Neural cell (in vitro differentiated cells): ENCODE data around the gene CLDND1.

Source experiments
- CTCF ChIP-seq: fragments of 450-650 bp; IDR thresholded peaks from 2 replicates; pipeline ENCODE4 v1.5.1; 2014; ENCODE audit warnings: antibody characterized with exemption, mild to moderate bottlenecking, moderate library complexity; ENCODE audit not compliant: poor library complexity, severe bottlenecking
- EP300 ChIP-seq: fragments of 450-650 bp; conservative IDR thresholded peaks from 2 replicates; pipeline ENCODE4 v1.6.1; 2014; ENCODE audit warnings: antibody characterized with exemption, mild to moderate bottlenecking, moderate library complexity; ENCODE audit not compliant: poor library complexity, severe bottlenecking
- EZH2 ChIP-seq: fragments of 200-600, 300-800 bp; shearing (Covaris generic), sonication (generic); IDR thresholded peaks from 2 replicates; pipeline ENCODE4 v1.6.1; 2014; ENCODE audit warnings: antibody characterized with exemption, low read length, borderline replicate concordance, mild to moderate bottlenecking; ENCODE audit not compliant: insufficient read depth, poor library complexity, severe bottlenecking
- POLR2AphosphoS5 ChIP-seq: IDR thresholded peaks from 2 replicates; pipeline ENCODE4 v1.6.1; 2012
- RAD21 ChIP-seq: fragments of 450-650 bp; conservative IDR thresholded peaks from 2 replicates; pipeline ENCODE4 v1.6.1; 2014; ENCODE audit warnings: antibody characterized with exemption, mild to moderate bottlenecking, moderate library complexity
- REST ChIP-seq: IDR thresholded peaks from 2 replicates; pipeline ENCODE4 v1.6.1; 2012; ENCODE audit warnings: borderline replicate concordance
- SMC3 ChIP-seq: fragments of 450-650 bp; conservative IDR thresholded peaks from 2 replicates; pipeline ENCODE4 v1.6.1; 2014; ENCODE audit warnings: antibody characterized with exemption, mild to moderate bottlenecking, moderate library complexity; ENCODE audit not compliant: poor library complexity
- TAF1 ChIP-seq: IDR thresholded peaks from 2 replicates; pipeline ENCODE4 v1.6.1; 2012; ENCODE audit warnings: low read depth

- TF ChIP-seq CTCF (no peak), POLR2AphosphoS5 (no peak), RAD21 (no peak), EP300 (no peak), TAF1 (no peak), REST (no peak), EZH2 (no peak), SMC3 (no peak)
These were observed 10.2 kb upstream of the CLDND1 start for GRCh38 chr3:98532709-98533571.
